ENCODE data around the gene TMEM170A. TPM values are rescaled to one million over a fixed set of nuclear protein-coding genes. Genes with fewer than 3 reads are reported as not detected.

The TMEM170A gene
- polyA plus RNA-seq, 3 donors = 3.3 to 10.7 (median 6.6) TPM

DNA sequence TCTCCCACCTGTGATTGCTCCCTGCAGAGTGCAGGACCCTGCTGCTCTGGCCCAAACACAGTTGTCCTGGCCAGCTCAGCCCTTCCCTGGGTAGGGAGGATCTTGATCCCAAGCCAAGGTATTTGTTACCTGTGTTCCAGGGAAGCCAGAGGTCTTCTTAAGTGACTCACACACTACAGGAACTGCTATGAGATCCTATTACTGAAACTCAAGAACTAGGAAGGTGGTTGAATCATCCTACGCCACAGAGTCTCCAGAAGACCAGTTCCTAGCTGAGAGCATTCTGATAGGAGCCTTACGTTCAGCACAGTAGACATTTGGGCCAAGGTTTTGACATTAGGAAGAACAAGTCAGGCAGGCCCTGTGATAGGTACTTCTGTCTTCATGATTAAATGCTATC is 18.7 kb upstream of the TMEM170A start:
- H3K27ac ChIP-seq (ENCODE audit: low read depth, low read length) = no peak overlapping the region
- whole genome bisulfite sequencing, 3 donors = 81 to 93% (median 92%) methylated on average over 2 of the region's 2 CpGs

GRCh38 chr16:75482434-75483205 is 18.1 kb upstream of the TMEM170A start:
- no peak overlapping the region for H3K27ac ChIP-seq (ENCODE audit: low read depth, low read length)
- WGBS, 3 donors = 74 to 83% (median 77%) methylated on average over 14 of the region's 14 CpGs

- no peak overlapping the region for H3K27ac ChIP-seq (ENCODE audit: low read depth, low read length)
- 84 to 90% (median 86%) methylated on average over 7 of the region's 7 CpGs for WGBS, 3 donors
Observed at GRCh38 chr16:75481475-75481874, 17.0 kb upstream of the TMEM170A start.

DNA sequence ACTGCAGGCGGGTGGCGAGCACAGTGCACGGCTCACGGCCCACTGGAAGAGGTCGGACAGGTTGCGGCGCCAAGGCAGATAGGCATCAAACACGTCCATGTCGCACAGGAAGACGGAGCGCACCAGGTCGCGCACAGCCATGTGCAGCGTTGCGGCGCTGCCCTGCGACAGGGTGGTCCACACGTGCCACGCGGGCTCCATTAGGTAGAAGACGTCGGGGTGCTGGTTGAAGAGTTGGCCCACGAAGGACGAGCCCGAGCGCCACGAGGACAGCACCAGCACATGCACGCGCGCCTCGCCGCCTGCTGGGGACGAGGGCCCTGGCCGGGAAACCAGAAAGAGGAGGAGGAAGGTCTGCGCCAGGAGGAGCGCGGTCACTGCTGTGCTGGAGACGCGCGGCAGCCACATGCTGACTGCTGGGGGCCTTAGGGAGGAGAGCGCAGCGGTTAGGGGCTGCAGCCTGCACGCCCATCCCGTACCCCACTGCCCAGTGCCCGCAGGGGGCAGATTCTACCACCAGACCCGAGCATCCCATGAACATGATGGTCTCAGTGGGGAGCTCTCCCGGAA is 15.0 kb upstream of the TMEM170A start:
- H3K27ac ChIP-seq (ENCODE audit: low read depth, low read length) = no peak overlapping the region
- 94 to 95% (median 95%) methylated on average over 47 of the region's 47 CpGs for WGBS, 3 donors

DNA sequence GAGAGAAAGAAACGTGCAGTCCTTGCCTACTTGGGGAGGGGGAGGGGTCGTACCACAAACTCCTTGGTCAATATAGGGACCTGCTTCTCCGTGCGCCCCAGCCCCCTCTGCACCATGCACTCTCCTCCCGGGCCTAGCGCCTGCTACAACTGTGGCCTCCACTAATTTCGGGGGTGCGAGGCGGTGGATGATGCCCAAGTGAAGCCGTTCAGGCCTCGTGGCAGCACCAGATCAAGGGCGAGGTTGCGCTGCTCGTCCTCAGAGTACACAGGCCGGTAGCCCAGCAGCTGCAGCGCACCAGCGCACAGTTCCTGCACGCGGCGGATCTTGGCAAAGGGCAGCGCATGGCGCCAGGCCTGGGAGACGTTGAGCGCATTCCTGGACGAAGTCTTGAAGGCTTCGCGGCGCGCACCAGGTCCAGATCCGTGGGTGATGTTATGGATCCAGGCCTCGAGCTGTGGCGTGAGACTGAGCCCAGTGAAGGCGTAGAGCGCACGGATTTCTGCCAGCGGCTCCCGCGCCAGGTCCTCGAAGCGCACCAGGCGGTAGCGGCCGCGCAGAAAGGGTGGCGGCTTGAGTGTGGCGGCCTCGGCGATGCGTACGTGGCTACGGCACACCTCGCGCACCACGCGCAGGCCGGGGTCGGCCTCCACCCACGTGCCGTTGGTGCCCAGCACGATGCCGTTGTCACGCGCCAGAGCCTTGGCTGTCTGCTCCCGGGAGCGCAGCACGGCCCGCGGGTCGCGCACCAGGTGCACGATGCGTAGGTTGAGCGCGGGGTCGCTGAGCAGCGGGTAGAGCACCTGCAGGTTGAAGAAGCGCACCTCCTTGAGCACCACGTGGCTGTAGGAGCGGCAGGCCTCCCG is 14.2 kb upstream of the TMEM170A start:
- no peak overlapping the region for H3K27ac ChIP-seq (ENCODE audit: low read depth, low read length)
- WGBS, 3 donors = 96 to 97% (median 96%) methylated on average over 77 to 80 of the region's 80 CpGs

DNA sequence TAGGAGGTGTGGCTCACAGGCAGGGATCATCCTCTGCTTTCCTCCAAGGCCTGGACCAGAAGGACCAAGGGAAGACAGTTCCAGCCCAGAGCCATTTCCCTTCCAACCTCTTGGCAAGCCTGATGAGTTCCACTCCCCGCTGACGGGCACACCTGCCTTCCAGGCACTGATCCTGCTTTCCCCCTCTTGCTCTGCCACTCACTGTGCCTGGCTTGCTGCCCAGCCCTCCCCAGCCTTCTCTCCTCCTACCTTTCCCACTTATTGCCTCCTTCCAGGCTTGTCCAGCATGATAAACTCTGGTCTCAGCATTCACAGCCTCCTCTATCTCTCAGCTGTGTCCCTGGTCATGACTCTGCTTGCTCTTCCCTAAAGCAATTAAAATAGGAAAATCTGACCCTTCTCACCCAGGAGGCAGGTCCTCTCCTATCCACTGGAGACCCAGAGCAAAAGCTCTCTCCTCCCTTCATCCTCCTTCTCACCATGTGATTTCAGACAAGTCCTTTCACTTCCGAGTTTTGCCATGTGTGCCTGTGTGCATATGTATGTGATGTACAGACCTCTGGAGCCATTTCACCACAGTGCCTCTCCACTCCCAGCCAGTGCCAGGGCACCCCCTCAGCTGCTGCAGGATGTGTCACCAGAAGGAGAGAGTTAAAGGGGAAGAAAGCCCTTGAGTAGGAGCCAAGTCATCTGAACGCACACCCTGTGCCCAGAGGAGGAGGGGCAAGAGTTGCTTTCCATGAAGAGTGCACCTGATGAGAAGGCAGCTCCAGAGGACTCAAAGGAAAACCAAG is 13.4 kb upstream of the TMEM170A start:
- H3K27ac ChIP-seq (ENCODE audit: low read depth, low read length) = no peak overlapping the region
- WGBS, 3 donors = 31 to 67% (median 44%) methylated on average over 4 of the region's 4 CpGs

DNA sequence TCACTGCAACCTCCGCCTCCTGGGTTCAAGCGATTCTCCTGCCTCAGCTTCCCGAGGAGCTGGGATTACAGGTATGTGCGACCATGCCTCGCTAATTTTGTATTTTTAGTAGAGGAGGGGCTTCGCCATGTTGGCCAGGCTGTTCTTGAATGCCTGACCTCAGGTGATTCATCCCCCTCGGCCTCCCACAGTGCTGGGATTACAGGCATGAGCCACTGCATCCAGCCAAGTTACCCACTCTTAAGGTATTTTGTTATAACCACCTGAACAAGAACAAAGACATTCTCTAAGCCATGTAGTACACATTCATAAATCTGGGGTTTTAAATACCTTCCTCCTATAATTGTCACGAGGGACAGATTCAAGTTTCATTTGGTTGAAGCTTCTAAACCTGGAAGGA is 12.3 kb upstream of the TMEM170A start:
- 88 to 92% (median 91%) methylated on average over 8 of the region's 8 CpGs for WGBS, 3 donors
- no peak overlapping the region for H3K27ac ChIP-seq (ENCODE audit: low read depth, low read length)

DNA sequence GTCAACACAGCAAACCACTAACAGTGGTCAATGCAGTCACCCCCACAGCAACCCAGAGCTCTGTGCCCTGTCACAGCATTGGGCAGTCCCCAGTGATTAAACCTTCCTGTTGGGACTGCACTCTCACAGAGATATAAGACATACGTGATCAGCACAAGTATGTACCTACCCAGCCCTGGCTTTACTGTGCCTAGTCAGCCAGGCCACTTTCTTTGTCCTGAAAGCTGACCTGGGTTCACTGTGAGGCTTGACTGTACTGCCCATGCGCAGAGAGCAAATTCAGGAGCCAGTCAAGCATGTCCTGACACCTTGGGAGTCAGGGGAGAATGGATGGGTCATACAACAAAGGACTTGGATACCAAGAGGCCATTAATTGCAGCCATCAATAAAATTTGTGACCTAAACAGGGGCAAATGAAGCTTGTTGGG is 10.9 kb upstream of the TMEM170A start:
- no peak overlapping the region for H3K27ac ChIP-seq (ENCODE audit: low read depth, low read length)
- 86 to 89% (median 89%) methylated on average over 2 of the region's 2 CpGs for WGBS, 3 donors

DNA sequence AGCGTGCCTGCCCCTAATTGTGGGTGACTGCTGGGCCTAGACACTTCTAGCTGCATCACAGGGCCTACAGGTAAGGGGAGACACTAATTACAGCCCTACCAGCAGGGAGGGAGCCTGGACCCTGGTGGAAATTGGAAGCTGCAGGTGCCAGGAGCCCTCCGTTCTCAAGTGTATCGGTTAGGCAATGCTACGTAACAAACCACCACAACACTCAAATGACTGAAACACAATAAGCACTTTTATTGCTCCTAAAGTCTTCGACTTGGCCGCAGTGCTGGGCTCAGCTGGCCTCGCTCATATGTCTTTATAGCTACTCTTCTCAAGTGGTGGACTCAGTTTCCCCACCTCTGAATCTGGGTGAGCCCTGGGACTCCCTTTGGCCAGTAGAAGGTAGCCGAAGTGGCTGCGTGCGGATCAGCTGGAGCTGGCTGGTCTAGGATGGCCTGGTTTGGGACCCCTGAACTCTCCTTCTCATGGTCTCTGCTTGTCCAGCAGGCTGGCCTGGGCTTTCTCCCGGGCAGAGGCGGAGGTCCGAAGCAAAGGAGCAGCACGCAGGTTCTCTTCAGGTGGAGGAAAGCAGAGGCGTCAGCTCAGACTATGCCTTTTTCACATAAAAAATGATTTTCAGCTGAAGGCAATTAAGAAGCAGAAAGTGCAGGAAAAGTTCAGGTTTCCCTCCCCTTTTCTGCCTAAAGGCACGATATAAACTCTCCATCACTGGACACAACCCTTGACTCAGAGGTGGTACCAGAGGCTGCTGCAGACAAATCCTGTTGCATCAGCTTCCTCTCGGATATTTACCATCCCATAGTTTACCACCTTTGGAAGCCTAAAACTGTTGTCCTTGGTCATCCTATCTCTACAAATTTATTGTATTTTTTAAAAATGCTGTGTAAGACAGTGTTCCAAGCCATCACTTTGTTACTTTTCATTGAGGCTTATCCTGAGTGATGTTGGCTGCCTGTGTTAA is 8.7 kb upstream of the TMEM170A start:
- WGBS, 3 donors = 93 to 95% (median 94%) methylated on average over 17 of the region's 17 CpGs
- no peak overlapping the region for H3K27ac ChIP-seq (ENCODE audit: low read depth, low read length)

GRCh38 chr16:75471723-75472633 is 7.5 kb upstream of the TMEM170A start:
- WGBS, 3 donors = 13 to 18% (median 16%) methylated on average over 10 of the region's 10 CpGs
- no peak overlapping the region for H3K27ac ChIP-seq (ENCODE audit: low read depth, low read length)

GRCh38 chr16:75466760-75467159 is 2.3 kb upstream of the TMEM170A start:
- 76 to 87% (median 82%) methylated on average over 2 of the region's 2 CpGs for WGBS, 3 donors
- H3K27ac ChIP-seq (ENCODE audit: low read depth, low read length) = no peak overlapping the region

DNA sequence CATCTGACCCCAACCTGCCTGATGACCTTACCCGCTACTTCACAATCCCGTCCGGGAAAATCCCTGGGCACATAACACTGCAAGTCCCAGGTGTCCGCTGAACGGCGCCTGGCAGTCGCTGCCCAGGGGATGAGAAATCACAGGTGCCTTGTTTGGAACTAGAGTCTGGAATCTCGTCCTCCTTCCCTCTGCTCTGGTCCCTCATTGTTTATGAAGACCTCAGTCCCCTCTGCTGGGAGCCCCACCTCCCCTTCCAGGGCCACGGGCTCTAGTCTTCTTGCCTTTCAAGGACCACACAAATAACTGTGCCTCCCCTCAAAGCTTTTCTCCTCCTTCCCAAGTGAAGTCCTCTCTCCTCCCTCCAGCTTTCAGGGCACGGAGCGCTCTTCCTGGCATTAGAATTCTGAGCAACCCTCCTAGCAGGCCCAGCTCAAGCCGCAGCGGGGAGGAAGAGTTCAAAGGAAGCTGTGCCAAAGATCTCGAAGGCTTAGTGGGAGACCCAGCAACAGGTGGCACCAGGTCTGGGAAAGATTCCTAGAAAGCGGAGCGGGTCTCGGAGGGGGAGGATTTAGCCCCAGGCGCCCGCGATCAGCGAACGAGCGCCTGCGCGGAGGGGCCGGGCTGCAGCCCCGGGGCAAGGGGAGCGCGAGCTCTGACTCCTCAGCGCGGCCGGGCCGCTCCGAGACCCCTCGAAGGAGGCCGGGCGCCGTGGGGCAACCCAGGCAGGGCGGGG is 934 bp downstream of the TMEM170A start:
- peak overlapping the region; percentile 28 for H3K27ac ChIP-seq (ENCODE audit: low read depth, low read length)
- 3 to 5% (median 5%) methylated on average over 34 to 39 of the region's 39 CpGs for WGBS, 3 donors

DNA sequence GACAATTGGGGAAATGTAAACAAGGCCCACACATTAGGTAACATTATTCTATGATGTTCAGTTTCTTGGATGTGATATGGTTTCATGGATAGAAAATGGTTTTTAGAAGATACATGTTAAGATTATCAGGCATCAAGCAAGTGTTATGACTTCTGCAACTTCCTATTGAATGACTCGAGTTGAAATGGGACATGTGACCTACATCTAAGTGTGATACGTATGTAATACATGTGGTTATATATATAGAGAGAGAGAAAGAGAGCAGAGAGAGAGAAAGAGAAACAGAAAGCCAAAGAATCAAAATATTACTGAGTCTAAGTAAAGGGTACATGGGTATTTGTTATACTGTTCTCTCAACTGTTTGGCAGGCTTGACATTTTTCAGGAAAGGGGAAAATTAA is 1.7 kb downstream of the TMEM170A start:
- H3K27ac ChIP-seq (ENCODE audit: low read depth, low read length) = no peak overlapping the region
- 11 to 23% (median 17%) methylated on average over 2 of the region's 2 CpGs for WGBS, 3 donors

DNA sequence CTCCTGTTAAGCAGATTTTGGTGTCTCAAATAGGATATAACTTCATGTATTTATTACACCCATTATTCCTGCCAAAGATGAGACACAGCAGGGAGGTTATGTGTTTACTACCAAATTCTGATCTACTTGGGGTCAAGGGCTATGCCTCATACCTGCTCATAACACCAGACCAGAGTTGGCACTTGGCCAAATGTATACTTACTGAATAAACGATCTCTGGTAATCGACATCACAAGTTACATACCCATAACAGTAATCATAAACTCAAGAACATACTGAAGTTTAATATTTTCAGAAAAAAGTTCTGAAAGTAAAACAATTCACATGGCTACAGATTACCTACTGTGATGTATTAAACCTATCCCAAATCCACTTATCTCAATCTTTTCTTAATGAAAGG is 2.9 kb downstream of the TMEM170A start:
- WGBS, 3 donors = 33 to 85% (median 74%) methylated on average over 2 of the region's 2 CpGs
- H3K27ac ChIP-seq (ENCODE audit: low read depth, low read length) = no peak overlapping the region

GRCh38 chr16:75460446-75460845 is 4.0 kb downstream of the TMEM170A start:
- H3K27ac ChIP-seq (ENCODE audit: low read depth, low read length) = no peak overlapping the region
- 11 to 41% (median 37%) methylated on average over 1 of the region's 1 CpG for WGBS, 3 donors

GRCh38 chr16:75459691-75460090 is 4.8 kb downstream of the TMEM170A start:
- 95 to 97% (median 95%) methylated on average over 4 of the region's 4 CpGs for WGBS, 3 donors

More at GRCh38 chr16:75459691-75460090, 4.8 kb downstream of the TMEM170A start:
- H3K27ac ChIP-seq (ENCODE audit: low read depth, low read length) = no peak overlapping the region
